Activated T-helper 1 cell treated with anti-CD3 and anti-CD28 coated beads, Interleukin-2, amount 50 U/mL, for 16 hours (primary cell): ENCODE data around the gene WNT4.

Experiments used
- DNase-seq, 2 donors: peaks; one replicate each; pipeline ENCODE4 v3.0.0-alpha.2; 2020; ENCODE audit warnings: low read depth in 1 of 2, low spot score in 1 of 2

Gene WNT4

GRCh38 chr1:22143065-22144033 lies at the start of gene WNT4:
WNT4 (minus strand) TSS chr1:22143097; CDS start chr1:22142922, 175 bp downstream.
- no peak for DNase-seq

GRCh38 chr1:22190731-22191130 lies 47.8 kb upstream of the WNT4 start:
- DNase-seq: no peak

GRCh38 chr1:22190251-22190650 lies 47.4 kb upstream of the WNT4 start:
- no peak for DNase-seq

- DNase-seq: no peak
Observed at GRCh38 chr1:22189619-22190018, 46.7 kb upstream of the WNT4 start.

GRCh38 chr1:22188914-22189313 lies 46.0 kb upstream of the WNT4 start:
- no peak for DNase-seq

- no peak for DNase-seq
Observed at GRCh38 chr1:22188436-22188835, 45.5 kb upstream of the WNT4 start.

GRCh38 chr1:22186311-22186710 lies 43.4 kb upstream of the WNT4 start:
- DNase-seq: no peak

- no peak for DNase-seq
Observed at GRCh38 chr1:22184892-22185612, 42.2 kb upstream of the WNT4 start.

GRCh38 chr1:22184454-22184853 lies 41.6 kb upstream of the WNT4 start:
- no peak for DNase-seq

GRCh38 chr1:22182715-22183114 lies 39.8 kb upstream of the WNT4 start:
- no peak for DNase-seq

GRCh38 chr1:22179197-22179803 lies 36.4 kb upstream of the WNT4 start:
- DNase-seq: no peak

- no peak for DNase-seq
Observed at GRCh38 chr1:22177354-22178003, 34.6 kb upstream of the WNT4 start.

- no peak for DNase-seq
Observed at GRCh38 chr1:22176258-22176657, 33.4 kb upstream of the WNT4 start.

- DNase-seq: no peak
Observed at GRCh38 chr1:22174446-22175220, 31.7 kb upstream of the WNT4 start.

GRCh38 chr1:22171951-22172715 lies 29.2 kb upstream of the WNT4 start:
- no peak for DNase-seq

- no peak for DNase-seq
Observed at GRCh38 chr1:22169816-22170215, 26.9 kb upstream of the WNT4 start.

- no peak for DNase-seq
Observed at GRCh38 chr1:22168412-22168973, 25.6 kb upstream of the WNT4 start.

- DNase-seq: no peak
Observed at GRCh38 chr1:22166439-22166838, 23.5 kb upstream of the WNT4 start.
